ENCODE measurements around the gene SHC2. TPM values are rescaled to one million over a fixed set of nuclear protein-coding genes. Genes with fewer than 3 reads are reported as not detected.
A peak's percentile ranks its signal among the peaks of the same experiment; 100 is the strongest.
"Not testable (repeated sequence)": the region's sequence is repeated elsewhere in the genome, so short reads cannot be mapped to it uniquely, and the experiment has no call there.

The SHC2 gene
- total RNA-seq, 1 donor from 2014 or later: 1.7 TPM

- no peak for ATAC-seq
These were observed 30.4 kb upstream of the SHC2 start for GRCh38 chr19:491146-491741.

- peak; percentile 43 for ATAC-seq
These were observed 28.8 kb upstream of the SHC2 start for GRCh38 chr19:489418-490196.

- peak; percentile 94 for ATAC-seq
These were observed 27.9 kb upstream of the SHC2 start for GRCh38 chr19:488505-489417.

- no peak for ATAC-seq
These were observed 24.9 kb upstream of the SHC2 start for GRCh38 chr19:485583-486236.

GRCh38 chr19:485077-485476 is 24.2 kb upstream of the SHC2 start:
- ATAC-seq: peak; percentile 16

- no peak for ATAC-seq
These were observed 23.7 kb upstream of the SHC2 start for GRCh38 chr19:484494-484893.

- ATAC-seq: no peak
These were observed 22.7 kb upstream of the SHC2 start for GRCh38 chr19:483332-484072.

GRCh38 chr19:482186-483041 is 21.6 kb upstream of the SHC2 start:
- peak; percentile 7 for ATAC-seq

GRCh38 chr19:481100-481499 is 20.3 kb upstream of the SHC2 start:
- not testable (repeated sequence) for ATAC-seq

- peak; percentile 63 for ATAC-seq
These were observed 19.4 kb upstream of the SHC2 start for GRCh38 chr19:480016-480855.

GRCh38 chr19:478976-479375 is 18.1 kb upstream of the SHC2 start:
- ATAC-seq: no peak

GRCh38 chr19:478236-478903 is 17.5 kb upstream of the SHC2 start:
- ATAC-seq: no peak

GRCh38 chr19:475360-475759 is 14.5 kb upstream of the SHC2 start:
- no peak for ATAC-seq

GRCh38 chr19:474126-475078 is 13.6 kb upstream of the SHC2 start:
- peak; percentile 36 for ATAC-seq

- ATAC-seq: no peak
These were observed 11.4 kb upstream of the SHC2 start for GRCh38 chr19:472005-472858.

GRCh38 chr19:470701-471100 is 9.9 kb upstream of the SHC2 start:
- no peak for ATAC-seq

- no peak for ATAC-seq
These were observed 9.0 kb upstream of the SHC2 start for GRCh38 chr19:469833-470232.

Data from esophagus mucosa (tissue), 1 donor.